PC-3 (cell line): ENCODE measurements around the gene C9orf57. TPM values are rescaled to one million over a fixed set of nuclear protein-coding genes. Genes with fewer than 3 reads are reported as not detected.

ENCODE experiments used
- ATAC-seq: fragments of 200-7000 bp; cut with Tn5 transposase; 2 replicates; pipeline ENCODE4 v1.9.1; 2020; ENCODE audit warnings: mild to moderate bottlenecking, moderate library complexity
- BruUV-seq: library from RNA; stranded (reverse); fragments of 400-500 nt; replicated peaks from 2 replicates; lab custom pipeline; 2021; lab: Mats Ljungman, UMichigan
- CTCF ChIA-PET: fragments of 300-600 bp; sonication (Branson Sonifier 250); formaldehyde crosslinking; loops from one replicate; lab custom pipeline; 2022; ENCODE audit warnings: antibody characterized with exemption; lab: Charles Lee
- POLR2A ChIA-PET: fragments of 300-600 bp; sonication (Branson Sonifier 250); formaldehyde crosslinking; loops from one replicate; lab custom pipeline; 2022; ENCODE audit warnings: antibody characterized with exemption; ENCODE audit not compliant: unreplicated experiment; lab: Charles Lee
- DNase-seq: peaks from one replicate; pipeline ENCODE4 v3.0.0-alpha.2; 2015
- H2AFZ ChIP-seq: fragments of 300-600 bp; sonication (generic); 2 replicates; pipeline ENCODE4 v1.6.0; 2016; ENCODE audit warnings: antibody characterized with exemption, low read length
- H3F3A ChIP-seq: fragments of 300-600 bp; sonication (generic); one replicate; pipeline ENCODE4 v1.6.0; 2017; ENCODE audit warnings: antibody characterized with exemption, low read length, control low read depth, mild to moderate bottlenecking; ENCODE audit not compliant: unreplicated experiment
- H3K27ac ChIP-seq: fragments of 300-600 bp; sonication (generic); 2 replicates; pipeline ENCODE4 v1.5.1; 2016; ENCODE audit warnings: mild to moderate bottlenecking, low read length
- H3K27me3 ChIP-seq: fragments of 300-600 bp; sonication (generic); 2 replicates; pipeline ENCODE4 v1.6.1; 2016; ENCODE audit warnings: low read length, mixed read lengths
- H3K36me3 ChIP-seq: fragments of 300-600 bp; sonication (generic); 2 replicates; pipeline ENCODE4 v1.6.1; 2016; ENCODE audit warnings: low read depth, mixed run types, low read length, mixed read lengths
- H3K4me1 ChIP-seq: fragments of 300-600 bp; sonication (generic); 2 replicates; pipeline ENCODE4 v1.5.1; 2016; ENCODE audit warnings: low read length; ENCODE audit not compliant: insufficient read depth
- H3K4me2 ChIP-seq: fragments of 300-600 bp; sonication (generic); 2 replicates; pipeline ENCODE4 v1.6.0; 2016; ENCODE audit warnings: low read length
- H3K4me3 ChIP-seq: fragments of 300-600 bp; sonication (generic); 2 replicates; pipeline ENCODE4 v1.5.1; 2016; ENCODE audit warnings: mild to moderate bottlenecking, low read length, mixed read lengths
- H3K79me2 ChIP-seq: fragments of 300-600 bp; sonication (generic); 2 replicates; pipeline ENCODE4 v1.6.1; 2017; ENCODE audit warnings: low read length, mixed read lengths
- H3K9ac ChIP-seq: fragments of 300-600 bp; sonication (generic); 2 replicates; pipeline ENCODE4 v1.6.0; 2016; ENCODE audit warnings: mild to moderate bottlenecking, low read length
- H3K9me2 ChIP-seq: fragments of 300-600 bp; sonication (generic); replicated peaks from 2 replicates; pipeline ENCODE4 v1.6.1; 2016; ENCODE audit warnings: mixed run types, low read length, mixed read lengths
- H3K9me3 ChIP-seq: fragments of 300-600 bp; sonication (generic); 2 replicates; pipeline ENCODE4 v1.6.1; 2016; ENCODE audit warnings: low read length, mixed read lengths
- H4K20me1 ChIP-seq: fragments of 300-600 bp; sonication (generic); 2 replicates; pipeline ENCODE4 v1.6.1; 2016; ENCODE audit warnings: low read length, mixed read lengths
- CTCF ChIP-seq: fragments of 300-600 bp; sonication (generic); conservative IDR thresholded peaks from 2 replicates; pipeline ENCODE4 v1.5.1; 2017; ENCODE audit warnings: antibody characterized with exemption, low read depth, mild to moderate bottlenecking, low read length
- EZH2 ChIP-seq: fragments of 300-600 bp; sonication (generic); IDR thresholded peaks from one replicate; pipeline ENCODE4 v1.6.1; 2017; ENCODE audit warnings: antibody characterized with exemption, mild to moderate bottlenecking, low read length; ENCODE audit not compliant: unreplicated experiment
- EZH2phosphoT487 ChIP-seq: fragments of 300-600 bp; sonication (generic); IDR thresholded peaks from 2 replicates; pipeline ENCODE4 v1.6.1; 2018; ENCODE audit warnings: mild to moderate bottlenecking, antibody characterized with exemption, low read length, borderline replicate concordance
- intact Hi-C: fragments of 100-400 bp; cut with micrococcal nuclease; formaldehyde crosslinking; loops from 2 replicates; pipeline ENCODE4 v1.9.0; 2023
- total RNA-seq: library from RNA; depleted of rRNA; stranded (reverse); fragments of >200 nt; gene quantifications from 2 replicates; pipeline ENCODE4 v1.2.3, GENCODE V29; 2014

The C9orf57 gene
- total RNA-seq, 1 experiment from 2014 or later: not detected

GRCh38 chr9:72023596-72023995, 36.8 kb downstream of the C9orf57 start:
- intact Hi-C loops: loop anchor here (5.0 to 10.0 kb wide), 2 partner anchors 36 to 109 kb away; partner anchors contain the start of genes ABHD17B and C9orf85
- Histone ChIP-seq H3K4me2 (no peak overlapping the region), H3K27ac (no peak overlapping the region), H3K79me2 (no peaks in the 10 kb centered on the region), H3F3A (no peaks in the 10 kb centered on the region), H2AFZ (no peak overlapping the region), H3K9me2 (no peaks in the 10 kb centered on the region), H3K9me3 (no peaks in the 10 kb centered on the region), H3K9ac (no peak overlapping the region), H3K27me3 (no peaks in the 10 kb centered on the region), H3K4me1 (peaks cover 8% of the 10 kb centered on the region; the same call in 1 of the 2 replicates), H3K36me3 (no peaks in the 10 kb centered on the region), H3K4me3 (no peak overlapping the region), H4K20me1 (no peaks in the 10 kb centered on the region)
- CTCF ChIA-PET: no interaction called here
- no peak for ATAC-seq
- POLR2A ChIA-PET: no interaction called here
- TF ChIP-seq EZH2phosphoT487 (no peak), CTCF (no peak), EZH2 (no peak)
- BruUV-seq: no TSS peak
- DNase-seq: no peak

GRCh38 chr9:72022841-72023240, 37.6 kb downstream of the C9orf57 start:
- H2AFZ ChIP-seq: no peak overlapping the region
- H3K4me3 ChIP-seq: no peak overlapping the region
- intact Hi-C loops: loop anchor here (5.0 to 10.0 kb wide), 2 partner anchors 36 to 108 kb away; partner anchors contain the start of genes ABHD17B and C9orf85
- peak; percentile 64 for DNase-seq
- peaks cover 8% of the 10 kb centered on the region; the same call in 1 of the 2 replicates for H3K4me1 ChIP-seq
- TF ChIP-seq EZH2 (no peak), EZH2phosphoT487 (no peak), CTCF (no peak)
- no peaks in the 10 kb centered on the region for H3K9me2 ChIP-seq
- no peaks in the 10 kb centered on the region for H3K9me3 ChIP-seq
- ATAC-seq: peak; percentile 81
- POLR2A ChIA-PET: no interaction called here
- H3K79me2 ChIP-seq: no peaks in the 10 kb centered on the region
- H3F3A ChIP-seq: no peaks in the 10 kb centered on the region
- no TSS peak for BruUV-seq
- no peak overlapping the region for H3K9ac ChIP-seq
- H3K27me3 ChIP-seq: no peaks in the 10 kb centered on the region
- CTCF ChIA-PET: no interaction called here
- H4K20me1 ChIP-seq: no peaks in the 10 kb centered on the region
- H3K4me2 ChIP-seq: no peak overlapping the region
- no peak overlapping the region for H3K27ac ChIP-seq
- no peaks in the 10 kb centered on the region for H3K36me3 ChIP-seq

GRCh38 chr9:72013292-72013760, 47.1 kb downstream of the C9orf57 start:
- CTCF ChIA-PET: no interaction called here
- no peak overlapping the region for H3K4me2 ChIP-seq

More at GRCh38 chr9:72013292-72013760, 47.1 kb downstream of the C9orf57 start:
- H3K9me3 ChIP-seq: no peaks in the 10 kb centered on the region
- no peak overlapping the region for H3K4me3 ChIP-seq
- no peaks in the 10 kb centered on the region for H3K79me2 ChIP-seq
- no TSS peak for BruUV-seq
- H4K20me1 ChIP-seq: no peaks in the 10 kb centered on the region
- no peak overlapping the region for H3K9ac ChIP-seq
- intact Hi-C loops: no loop called here
- no peak for TF ChIP-seq EZH2phosphoT487
- no peak for TF ChIP-seq CTCF
- no peak for TF ChIP-seq EZH2
- POLR2A ChIA-PET: no interaction called here
- DNase-seq (no peak), ATAC-seq (no peak)
- H3K36me3 ChIP-seq: no peaks in the 10 kb centered on the region
- no peaks in the 10 kb centered on the region for H3K9me2 ChIP-seq
- no peak overlapping the region for H2AFZ ChIP-seq
- no peaks in the 10 kb centered on the region for H3K27me3 ChIP-seq
- no peak overlapping the region for H3K27ac ChIP-seq
- no peaks in the 10 kb centered on the region for H3F3A ChIP-seq
- 0 out of 2 replicates have a peak, but pooled peaks cover 3% of the 10 kb centered on the region for H3K4me1 ChIP-seq
